K562 (cell line): ENCODE results near the gene KCNA10. TPM values are rescaled to one million over a fixed set of nuclear protein-coding genes. Genes with fewer than 3 reads are reported as not detected.

Experiments
- ATAC-seq: fragments of 200-7000 bp; cut with Tn5 transposase; 3 replicates; pipeline ENCODE4 v1.9.1; 2020; ENCODE audit warnings: moderate library complexity
- BruUV-seq: library from RNA; stranded (reverse); fragments of 400-500 nt; replicated peaks from 2 replicates; lab custom pipeline; 2021; lab: Mats Ljungman, UMichigan
- CTCF ChIA-PET: fragments of 300-600 bp; formaldehyde crosslinking; extraction: SDS; loops from one replicate; lab custom pipeline; 2021; ENCODE audit warnings: low intra/inter-chr PET ratio; lab: Yijun Ruan, JAX
- POLR2A ChIA-PET: fragments of 300-600, 350-650 bp; sonication (Branson Sonifier 250); formaldehyde crosslinking; extraction: SDS; loops from one replicate; lab custom pipeline; 2021; ENCODE audit warnings: antibody characterized with exemption, inconsistent platforms; lab: Yijun Ruan, JAX
- DNase-seq, 4 experiments: peaks; one replicate each; pipeline versions ENCODE4 v3.0.0 to v3.0.0-alpha.2; 2011 to 2018; ENCODE audit warnings: low spot score in 3 of 4, mixed read lengths in 3 of 4; ENCODE audit errors: extremely low read depth in 1 of 4
- FAIRE-seq: peaks from 2 replicates; lab custom pipeline; 2011; peaks lifted over from hg19 to GRCh38; lab: Jason Lieb, UNC
- H2AFZ ChIP-seq: 2 replicates; pipeline ENCODE4 v1.6.0; 2011; ENCODE audit warnings: low read depth, low read length, control low read depth, inconsistent platforms
- H3K27ac ChIP-seq: fragments of 200-600 bp; 3 replicates; pipeline ENCODE4 v1.8.0; 2011; ENCODE audit warnings: low read depth, mild to moderate bottlenecking, control low read depth, inconsistent platforms, low read length, moderate library complexity, mixed read lengths; ENCODE audit errors: extremely low read depth
- H3K27me3 ChIP-seq, 2 experiments: fragments of 300-600 bp in 1 of 2; 2 replicates in 1 of 2; 3 replicates in 1 of 2; pipeline versions ENCODE4 v1.6.0 to v1.8.0; 2011; ENCODE audit warnings: inconsistent platforms in 2 of 2, low read length in 2 of 2, mild to moderate bottlenecking in 1 of 2, mixed read lengths in 1 of 2, moderate library complexity in 1 of 2; ENCODE audit not compliant: control insufficient read depth in 2 of 2, insufficient read depth in 2 of 2
- H3K36me3 ChIP-seq: fragments of 300-600 bp; 3 replicates; pipeline ENCODE4 v1.8.0; 2011; ENCODE audit warnings: mild to moderate bottlenecking, low read length, inconsistent platforms; ENCODE audit not compliant: control insufficient read depth, insufficient read depth
- H3K4me1 ChIP-seq, 2 experiments: fragments of 200-600 bp in 1 of 2; replicated peaks in 1 of 2; 2 replicates in 1 of 2; 3 replicates in 1 of 2; pipeline versions ENCODE4 v1.5.1 to v1.8.0; 2011; ENCODE audit warnings: inconsistent platforms in 2 of 2, low read length in 2 of 2, mild to moderate bottlenecking in 1 of 2, mixed read lengths in 1 of 2, moderate library complexity in 1 of 2; ENCODE audit not compliant: control insufficient read depth in 2 of 2, insufficient read depth in 2 of 2
- H3K4me2 ChIP-seq: 2 replicates; pipeline ENCODE4 v1.6.1; 2011; ENCODE audit warnings: low read length, control low read depth, inconsistent platforms, mixed read lengths; ENCODE audit not compliant: insufficient read depth
- H3K4me3 ChIP-seq: fragments of 200-600 bp; sonication (generic), shearing (Covaris generic); 2 replicates; pipeline ENCODE4 v1.5.1; 2016; ENCODE audit warnings: control low read depth, inconsistent platforms
- H3K79me2 ChIP-seq: fragments of 200-600 bp; 3 replicates; pipeline ENCODE4 v1.8.0; 2011; ENCODE audit warnings: low read length, inconsistent platforms; ENCODE audit not compliant: control insufficient read depth, insufficient read depth
- H3K9ac ChIP-seq, 2 experiments: 2 replicates each; pipeline versions ENCODE4 v1.6.0 to v1.6.1; 2011; ENCODE audit warnings: low read depth in 2 of 2, low read length in 2 of 2, control low read depth in 1 of 2, inconsistent platforms in 1 of 2, mild to moderate bottlenecking in 1 of 2, mixed read lengths in 1 of 2; ENCODE audit not compliant: insufficient read depth in 1 of 2
- H3K9me1 ChIP-seq: one replicate; pipeline ENCODE4 v1.6.0; 2011; ENCODE audit warnings: inconsistent platforms, mild to moderate bottlenecking, low read length, moderate library complexity; ENCODE audit not compliant: control insufficient read depth, insufficient read depth
- H3K9me3 ChIP-seq: replicated peaks from 2 replicates; pipeline ENCODE4 v1.5.1; 2011; ENCODE audit warnings: low read depth, low read length, inconsistent platforms; ENCODE audit not compliant: control insufficient read depth, insufficient read depth
- H4K20me1 ChIP-seq: replicated peaks from 2 replicates; pipeline ENCODE4 v1.6.1; 2011; ENCODE audit warnings: low read length, inconsistent platforms, mixed read lengths; ENCODE audit not compliant: control insufficient read depth, insufficient read depth
- NFRKB ChIP-seq: fragments of 450-650 bp; IDR thresholded peaks from 2 replicates; pipeline ENCODE4 v1.6.1; 2016; ENCODE audit warnings: low read depth
- YY1 ChIP-seq, 3 experiments: IDR thresholded peaks; 2 replicates each; pipeline ENCODE4 v1.6.1; 2011; ENCODE audit warnings: low read length in 2 of 3, mild to moderate bottlenecking in 2 of 3, moderate library complexity in 2 of 3, borderline replicate concordance in 1 of 3, control low read depth in 1 of 3, low read depth in 1 of 3; ENCODE audit not compliant: insufficient read depth in 3 of 3, insufficient replicate concordance in 2 of 3, control insufficient read depth in 1 of 3, insufficient read length in 1 of 3; ENCODE audit errors: extremely low read depth in 1 of 3
- WGBS: fragments of 100-300 bp; shearing (Covaris generic); methylation state at CpG from one replicate; pipeline ENCODE4 v1.1.6; 2016; ENCODE audit warnings: low coverage, mixed read lengths; ENCODE audit not compliant: insufficient coverage; ENCODE audit errors: missing lambda C conversion rate; 5-methylcytosine and 5-hydroxymethylcytosine counted together
- in situ Hi-C: fragments of 300-500 bp; cut with MboI; formaldehyde crosslinking; loops from 4 replicates; pipeline ENCODE4 v1.15.0; 2018; ENCODE audit warnings: inconsistent platforms, mixed read lengths
- intact Hi-C: fragments of 100-400 bp; cut with micrococcal nuclease; formaldehyde crosslinking; loops from 2 replicates; pipeline ENCODE4 v1.14.2; 2022
- polyA plus RNA-seq, 8 experiments: library from polyadenylated mRNA; depleted of rRNA in 4 of 8; stranded (reverse) in 5 of 8; unstranded in 3 of 8; fragments of >200 nt; fragmentation: Nextera tagmentation in 2 of 8; fragmentation: Illumina TruSeq in 1 of 8; extraction: Ambion mirVana in 2 of 8; extraction: Trizol in 1 of 8; gene quantifications; 2 replicates each; pipeline versions ENCODE4 v1.2.1 to v1.2.3, GENCODE V29; 2011 to 2014; ENCODE audit warnings: inconsistent platforms in 1 of 8, missing spikeins in 1 of 8
- total RNA-seq, 7 experiments: library from RNA; depleted of rRNA in 6 of 7; stranded (reverse); fragments of >200 nt in 6 of 7; fragmentation: Illumina TruSeq in 2 of 7; extraction: Trizol in 2 of 7; gene quantifications; 2 replicates each; pipeline versions ENCODE4 v1.2.1 to v1.2.3, GENCODE V29; 2011 to 2021; ENCODE audit warnings: low replicate concordance in 1 of 7
- TF ChIP-seq, protein P1 (sequence below), 3 experiments: IDR thresholded peaks in 2 of 3; conservative IDR thresholded peaks in 1 of 3; 2 replicates each; pipeline ENCODE4 v1.5.1; 2011 to 2012; ENCODE audit warnings: low read length in 3 of 3, mild to moderate bottlenecking in 3 of 3, control low read depth in 2 of 3, improper control_type of control experiment in 1 of 3, inconsistent platforms in 1 of 3, low read depth in 1 of 3, mixed read lengths in 1 of 3, moderate library complexity in 1 of 3; ENCODE audit not compliant: insufficient read depth in 2 of 3

The KCNA10 gene
- total and polyA plus RNA-seq, 9 of the 15 experiments (the other 6 are each of a cell fraction or from before 2014, with no cell fraction given): not detected

DNA sequence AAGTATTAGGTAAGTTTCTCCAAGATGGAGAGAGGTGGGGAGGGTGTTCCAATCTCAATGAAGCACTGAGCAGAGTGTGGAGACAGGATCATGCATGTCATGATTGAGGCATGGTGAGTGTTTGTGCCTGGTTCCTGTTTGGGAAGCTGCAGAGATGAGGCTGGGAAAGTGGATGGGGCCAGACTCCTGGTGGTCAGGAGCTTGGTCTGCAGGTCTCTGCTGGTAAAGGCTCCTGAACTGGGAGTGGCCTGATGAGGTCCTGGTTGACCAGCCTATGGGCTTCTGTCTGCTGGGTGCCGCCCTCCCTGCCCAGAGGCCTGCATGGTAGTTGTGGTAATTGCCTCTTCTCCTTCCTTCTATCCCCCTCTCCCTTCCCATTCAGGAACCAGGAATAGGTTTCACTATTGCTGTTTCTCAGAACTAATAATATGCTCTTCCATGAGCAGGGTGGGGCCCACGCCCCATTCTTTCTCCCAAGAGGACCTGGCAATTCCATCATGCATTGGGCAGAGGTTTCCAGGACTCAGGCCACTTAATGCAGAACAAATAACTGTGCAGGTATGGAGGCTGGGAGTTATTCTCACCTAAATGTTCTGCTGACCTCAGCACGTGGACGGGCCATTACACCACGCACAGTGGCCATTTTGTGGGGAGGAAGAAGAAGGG is 43.5 kb downstream of the KCNA10 start:
- 7% methylated on average over 5 of the region's 5 CpGs for WGBS
- H3K79me2 ChIP-seq: no peaks in the 10 kb centered on the region
- peak; percentile 40 for FAIRE-seq
- ChIA-PET CTCF (no interaction called here), POLR2A (interaction anchor here (0.8 kb wide), 1 partner anchor 20 kb away, joined by 4 read pairs; no protein-coding TSS in a partner anchor)
- H3K9ac ChIP-seq: no peak overlapping the region
- TF ChIP-seq NFRKB: no peak
- peak in 1 of 3 experiments; percentile 28 for TF ChIP-seq YY1 (IDR thresholded peaks at IDR 0.05; ENCODE audit: borderline replicate concordance in 1 of 3, control insufficient read depth in 1 of 3, extremely low read depth in 1 of 3, insufficient read depth in 3 of 3, insufficient read length in 1 of 3, insufficient replicate concordance in 2 of 3, low read depth in 1 of 3, low read length in 2 of 3)
- TF ChIP-seq, protein P1, sequence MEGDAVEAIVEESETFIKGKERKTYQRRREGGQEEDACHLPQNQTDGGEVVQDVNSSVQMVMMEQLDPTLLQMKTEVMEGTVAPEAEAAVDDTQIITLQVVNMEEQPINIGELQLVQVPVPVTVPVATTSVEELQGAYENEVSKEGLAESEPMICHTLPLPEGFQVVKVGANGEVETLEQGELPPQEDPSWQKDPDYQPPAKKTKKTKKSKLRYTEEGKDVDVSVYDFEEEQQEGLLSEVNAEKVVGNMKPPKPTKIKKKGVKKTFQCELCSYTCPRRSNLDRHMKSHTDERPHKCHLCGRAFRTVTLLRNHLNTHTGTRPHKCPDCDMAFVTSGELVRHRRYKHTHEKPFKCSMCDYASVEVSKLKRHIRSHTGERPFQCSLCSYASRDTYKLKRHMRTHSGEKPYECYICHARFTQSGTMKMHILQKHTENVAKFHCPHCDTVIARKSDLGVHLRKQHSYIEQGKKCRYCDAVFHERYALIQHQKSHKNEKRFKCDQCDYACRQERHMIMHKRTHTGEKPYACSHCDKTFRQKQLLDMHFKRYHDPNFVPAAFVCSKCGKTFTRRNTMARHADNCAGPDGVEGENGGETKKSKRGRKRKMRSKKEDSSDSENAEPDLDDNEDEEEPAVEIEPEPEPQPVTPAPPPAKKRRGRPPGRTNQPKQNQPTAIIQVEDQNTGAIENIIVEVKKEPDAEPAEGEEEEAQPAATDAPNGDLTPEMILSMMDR (IDR thresholded peaks at IDR 0.05 in 2 of 3, conservative IDR thresholded peaks at IDR 0.05 in 1 of 3; ENCODE audit: insufficient read depth in 2 of 3, low read depth in 1 of 3, low read length in 3 of 3): peak in 1 of 3 experiments; percentile 11; a peak in 1 of 6 replicates
- intact Hi-C loops: no loop called here
- H3K9me1 ChIP-seq: peaks cover 3% of the 10 kb centered on the region
- BruUV-seq: no TSS peak
- H3K4me2 ChIP-seq: no peak overlapping the region
- H3K36me3 ChIP-seq: no peaks in the 10 kb centered on the region
- H3K4me1 ChIP-seq: no peaks in the 10 kb centered on the region; a peak in 3 of 5 replicates
- peak in 2 of 4 experiments; percentile 61 to 70 for DNase-seq
- peak; percentile 94 for ATAC-seq
- H3K27ac ChIP-seq: no peak overlapping the region
- H3K4me3 ChIP-seq: no peak overlapping the region
- no peak overlapping the region for H2AFZ ChIP-seq
- in situ Hi-C loops: no loop called here
- H4K20me1 ChIP-seq: peaks cover 10% of the 10 kb centered on the region; the same call in 1 of the 2 replicates
- H3K9me3 ChIP-seq: no peaks in the 10 kb centered on the region
- peaks cover 7 to 35% of the 10 kb centered on the region in 2 experiments; a peak in 4 of 5 replicates for H3K27me3 ChIP-seq
